ENCODE measurements around the gene CAB39. TPM values are rescaled to one million over a fixed set of nuclear protein-coding genes. Genes with fewer than 3 reads are reported as not detected.

The CAB39 gene
- total and polyA plus RNA-seq, 2 of the 8 experiments (the other 6 are each of a cell fraction or from before 2014, with no cell fraction given): 16.4 to 50.5 TPM

DNA sequence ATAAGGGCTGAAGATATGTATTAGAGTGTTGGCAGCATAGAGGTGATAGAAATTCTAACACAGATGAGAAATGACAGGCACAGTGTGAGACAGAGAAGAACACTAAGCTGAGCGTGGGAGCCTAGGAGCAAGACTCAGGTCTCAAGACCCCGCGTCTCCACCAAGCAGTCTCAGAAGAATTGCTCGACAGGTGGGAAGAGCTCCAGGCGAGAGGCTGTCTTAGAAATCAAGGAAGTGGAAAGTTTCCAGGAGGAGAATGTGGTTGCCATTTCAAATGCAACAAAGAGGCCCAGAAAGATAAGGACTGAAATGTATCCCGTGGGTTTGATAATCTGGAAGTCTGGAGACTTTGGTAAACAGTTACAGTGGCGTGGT lies 31.5 kb upstream of the CAB39 start:
- WGBS, 2 experiments (ENCODE audit: extremely low coverage in 1 of 2, insufficient coverage in 1 of 2, insufficient read length in 1 of 2, insufficient replicate concordance in 2 of 2, low coverage in 1 of 2, low lambda C conversion rate in 2 of 2, missing lambda C conversion rate in 1 of 2): 82% methylated on average over 7 of the region's 7 CpGs; no CpG with 5 or more reads in 1 of the 2 experiments
- H4K8ac ChIP-seq (ENCODE audit: extremely low read depth, insufficient read depth, low read length): no peak overlapping the region
- CTCF ChIA-PET (ENCODE audit: partially characterized antibody): interaction anchor here (0.6 to 3.6 kb wide), 7 partner anchors 14 to 117 kb away, joined by 3 to 16 read pairs (median 4); no protein-coding TSS in a partner anchor
- TF ChIP-seq, protein P1, sequence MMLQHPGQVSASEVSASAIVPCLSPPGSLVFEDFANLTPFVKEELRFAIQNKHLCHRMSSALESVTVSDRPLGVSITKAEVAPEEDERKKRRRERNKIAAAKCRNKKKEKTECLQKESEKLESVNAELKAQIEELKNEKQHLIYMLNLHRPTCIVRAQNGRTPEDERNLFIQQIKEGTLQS (IDR thresholded peaks at IDR 0.05; ENCODE audit: insufficient read depth, low read depth, low read length): no peak
- no peak for TF ChIP-seq ASH2L (IDR thresholded peaks at IDR 0.05; ENCODE audit: low read length)
- no peak for TF ChIP-seq FOSL1 (IDR thresholded peaks at IDR 0.05; ENCODE audit: insufficient read depth, low read depth, low read length)
- TF ChIP-seq YY1 (IDR thresholded peaks at IDR 0.05; ENCODE audit: low read depth, low read length): no peak
- TF ChIP-seq TCF12 (IDR thresholded peaks at IDR 0.05; ENCODE audit: low read depth, low read length): no peak
- no peak for TF ChIP-seq KDM5A (IDR thresholded peaks at IDR 0.05; ENCODE audit: low read length)
- TF ChIP-seq KDM4A (IDR thresholded peaks at IDR 0.05; ENCODE audit: low read depth, low read length, severe bottlenecking): no peak
- TF ChIP-seq, protein P2, sequence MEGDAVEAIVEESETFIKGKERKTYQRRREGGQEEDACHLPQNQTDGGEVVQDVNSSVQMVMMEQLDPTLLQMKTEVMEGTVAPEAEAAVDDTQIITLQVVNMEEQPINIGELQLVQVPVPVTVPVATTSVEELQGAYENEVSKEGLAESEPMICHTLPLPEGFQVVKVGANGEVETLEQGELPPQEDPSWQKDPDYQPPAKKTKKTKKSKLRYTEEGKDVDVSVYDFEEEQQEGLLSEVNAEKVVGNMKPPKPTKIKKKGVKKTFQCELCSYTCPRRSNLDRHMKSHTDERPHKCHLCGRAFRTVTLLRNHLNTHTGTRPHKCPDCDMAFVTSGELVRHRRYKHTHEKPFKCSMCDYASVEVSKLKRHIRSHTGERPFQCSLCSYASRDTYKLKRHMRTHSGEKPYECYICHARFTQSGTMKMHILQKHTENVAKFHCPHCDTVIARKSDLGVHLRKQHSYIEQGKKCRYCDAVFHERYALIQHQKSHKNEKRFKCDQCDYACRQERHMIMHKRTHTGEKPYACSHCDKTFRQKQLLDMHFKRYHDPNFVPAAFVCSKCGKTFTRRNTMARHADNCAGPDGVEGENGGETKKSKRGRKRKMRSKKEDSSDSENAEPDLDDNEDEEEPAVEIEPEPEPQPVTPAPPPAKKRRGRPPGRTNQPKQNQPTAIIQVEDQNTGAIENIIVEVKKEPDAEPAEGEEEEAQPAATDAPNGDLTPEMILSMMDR (IDR thresholded peaks at IDR 0.05; ENCODE audit: control extremely low read depth in 1 of 3, insufficient read depth in 1 of 3, low read depth in 1 of 3, low read length in 3 of 3): no peak
- no peak for TF ChIP-seq SRF (IDR thresholded peaks at IDR 0.05; ENCODE audit: low read depth, low read length)
- TF ChIP-seq BRCA1 (IDR thresholded peaks at IDR 0.05; ENCODE audit: low read depth, low read length): no peak
- no peak for TF ChIP-seq JUN (IDR thresholded peaks at IDR 0.05; ENCODE audit: low read depth, low read length)
- TF ChIP-seq POLR2A (IDR thresholded peaks at IDR 0.05; ENCODE audit: control extremely low read depth in 1 of 2, low read depth in 2 of 2, low read length in 2 of 2): no peak
- no peak for TF ChIP-seq CEBPB (IDR thresholded peaks at IDR 0.05; ENCODE audit: low read depth, low read length)

More for the DNA sequence above, 31.5 kb upstream of the CAB39 start:
- Histone ChIP-seq H2BK5ac (ENCODE audit: low read depth, low read length) (no peak overlapping the region), H3K36me3 (ENCODE audit: control insufficient read depth in 2 of 4, insufficient read depth in 4 of 4, low read length in 3 of 4) (no peaks in the 10 kb centered on the region), H2AFZ (ENCODE audit: low read length) (no peak overlapping the region), H3K79me2 (ENCODE audit: control insufficient read depth in 1 of 2, insufficient read depth in 2 of 2, low read length in 2 of 2) (no peaks in the 10 kb centered on the region), H2BK120ac (replicated peaks; ENCODE audit: low read depth, low read length) (no peak overlapping the region), H2BK15ac (ENCODE audit: low read length) (no peak overlapping the region), H3K27me3 (replicated peaks in 1 of 4; ENCODE audit: control insufficient read depth in 3 of 4, extremely low read depth in 1 of 4, insufficient read depth in 3 of 4, low read length in 3 of 4) (no peaks in the 10 kb centered on the region), H3K27ac (ENCODE audit: low read depth, low read length) (no peak overlapping the region), H4K20me1 (replicated peaks in 1 of 2; ENCODE audit: control insufficient read depth in 1 of 2, insufficient read depth in 2 of 2, low read length in 2 of 2) (no peaks in the 10 kb centered on the region), H3K14ac (ENCODE audit: insufficient read length) (no peak overlapping the region), H3K4ac (replicated peaks; ENCODE audit: insufficient read length, low read depth, low read length) (no peak overlapping the region), H4K5ac (ENCODE audit: insufficient read length, low read depth, low read length) (no peak overlapping the region), H3K9me3 (ENCODE audit: insufficient read depth in 2 of 2, low read depth in 1 of 2, low read length in 1 of 2) (peaks cover 0 to 5% of the 10 kb centered on the region in 2 experiments; a peak in 1 of 4 replicates), H2BK12ac (ENCODE audit: low read depth, low read length) (no peak overlapping the region), H3K4me2 (ENCODE audit: insufficient read depth in 1 of 2, low read depth in 2 of 2, low read length in 2 of 2) (no peak overlapping the region), H3K4me1 (replicated peaks in 1 of 4; ENCODE audit: control insufficient read depth in 3 of 4, insufficient read depth in 4 of 4, low read length in 3 of 4) (no peaks in the 10 kb centered on the region), H2BK20ac (ENCODE audit: low read length) (no peak overlapping the region), H3K23me2 (ENCODE audit: low read depth, low read length) (no peaks in the 10 kb centered on the region), H2AK5ac (ENCODE audit: low read depth, low read length) (no peak overlapping the region), H4K91ac (replicated peaks; ENCODE audit: insufficient read length, low read length) (no peak overlapping the region), H3K23ac (ENCODE audit: insufficient read length) (no peak overlapping the region), H3K56ac (replicated peaks; ENCODE audit: insufficient read length, low read depth, low read length) (no peak overlapping the region), H3K18ac (ENCODE audit: extremely low read depth, low read length) (no peak overlapping the region), H3K9ac (replicated peaks in 1 of 4; ENCODE audit: extremely low read depth in 1 of 4, low read depth in 3 of 4, low read length in 3 of 4) (no peak overlapping the region), H3K79me1 (ENCODE audit: low read depth, low read length) (no peaks in the 10 kb centered on the region; the same call in 1 of the 2 replicates), H3K4me3 (ENCODE audit: extremely low read depth in 1 of 4, insufficient read depth in 2 of 4, low read depth in 3 of 4, low read length in 4 of 4) (no peak overlapping the region)
- POLR2A ChIA-PET (ENCODE audit: partially characterized antibody): interaction anchor here (1.2 kb wide), 1 partner anchor 15 kb away, joined by 4 read pairs; no protein-coding TSS in a partner anchor
- FAIRE-seq: no peak
- DNase-seq (ENCODE audit: low read depth in 1 of 2, low spot score in 2 of 2): no peak

All from H1 (cell line).